Choroid plexus epithelial cell (primary cell): Measurements from ENCODE around the gene MED31.

Source experiments
- DNase-seq: peaks from one replicate; pipeline ENCODE4 v3.0.0-alpha.2; 2010; ENCODE audit warnings: low read depth
- H3K4me3 ChIP-seq: 2 replicates; pipeline ENCODE4 v1.5.1; 2011; ENCODE audit warnings: low read depth, mild to moderate bottlenecking, control low read depth, low read length, moderate library complexity
- CTCF ChIP-seq: conservative IDR thresholded peaks from 2 replicates; pipeline ENCODE4 v1.5.1; 2011; ENCODE audit warnings: low read depth, mild to moderate bottlenecking, control low read depth, inconsistent platforms, low read length, moderate library complexity

The MED31 gene

GRCh38 chr17:6651354-6651918 is at the start of gene MED31, which contains the start of gene C17orf100:
Gene MED31 (minus strand): TSS chr17:6651605. CDS start chr17:6651528, 77 bp downstream.
Gene C17orf100 (plus strand): TSS chr17:6651762. CDS start chr17:6651914, 152 bp downstream.
- no peak for TF ChIP-seq CTCF
- peak; percentile 89 for DNase-seq
- peak within 1 kb of the TSS; percentile 67 for H3K4me3 ChIP-seq

GRCh38 chr17:6700948-6701307 is 49.5 kb upstream of the MED31 start:
- no peak for TF ChIP-seq CTCF
- no peak for DNase-seq
- H3K4me3 ChIP-seq, result no peak overlapping the region

- DNase-seq, result no peak
- no peak for TF ChIP-seq CTCF
These were observed 48.9 kb upstream of the MED31 start for GRCh38 chr17:6699997-6700947.

GRCh38 chr17:6698004-6698403 is 46.6 kb upstream of the MED31 start:
- no peak for TF ChIP-seq CTCF
- no peak overlapping the region for H3K4me3 ChIP-seq
- no peak for DNase-seq

More at GRCh38 chr17:6699997-6700947, 48.9 kb upstream of the MED31 start:
- no peak overlapping the region for H3K4me3 ChIP-seq

GRCh38 chr17:6696906-6697305 is 45.5 kb upstream of the MED31 start:
- H3K4me3 ChIP-seq, result no peak overlapping the region
- DNase-seq, result no peak
- no peak for TF ChIP-seq CTCF

GRCh38 chr17:6695565-6695964 is 44.2 kb upstream of the MED31 start:
- no peak overlapping the region for H3K4me3 ChIP-seq
- TF ChIP-seq CTCF, result no peak
- no peak for DNase-seq
